Colon (tissue), 2 donors: ENCODE measurements around the gene PKP3.
"Not testable (repeated sequence)": the region's sequence is repeated elsewhere in the genome, so short reads cannot be mapped to it uniquely, and the experiment has no call there.

ENCODE experiments used
- FAIRE-seq: peaks from 2 replicates; lab custom pipeline; 2012; peaks lifted over from hg19 to GRCh38; lab: Jason Lieb, UNC
- donor health status: control.
- donor health status: control.

Gene PKP3

GRCh38 chr11:425301-425700 is 31.3 kb downstream of the PKP3 start:
- no peak for FAIRE-seq

- no peak for FAIRE-seq
These were observed 32.8 kb downstream of the PKP3 start for GRCh38 chr11:426851-427250.

DNA sequence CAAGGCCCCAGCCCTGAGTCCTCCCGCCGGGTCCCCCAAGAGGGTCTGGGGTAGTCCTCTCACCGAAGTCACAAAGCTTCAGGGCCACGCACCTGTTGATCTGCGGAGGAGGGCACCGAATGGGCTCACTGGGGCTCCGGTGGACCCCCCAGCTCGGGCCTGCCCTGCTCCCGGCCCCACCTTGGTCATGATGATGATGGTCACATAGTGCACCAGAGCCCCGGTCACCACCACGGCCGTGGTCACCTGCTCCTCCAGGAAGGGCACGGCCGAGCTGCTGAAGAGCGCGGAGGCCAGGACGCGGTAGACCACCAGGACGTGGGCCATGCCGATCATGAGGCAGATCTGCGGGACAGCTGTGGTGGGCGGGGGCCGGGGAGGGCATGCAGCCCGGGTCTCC is 34.3 kb downstream of the PKP3 start:
- FAIRE-seq = no peak

DNA sequence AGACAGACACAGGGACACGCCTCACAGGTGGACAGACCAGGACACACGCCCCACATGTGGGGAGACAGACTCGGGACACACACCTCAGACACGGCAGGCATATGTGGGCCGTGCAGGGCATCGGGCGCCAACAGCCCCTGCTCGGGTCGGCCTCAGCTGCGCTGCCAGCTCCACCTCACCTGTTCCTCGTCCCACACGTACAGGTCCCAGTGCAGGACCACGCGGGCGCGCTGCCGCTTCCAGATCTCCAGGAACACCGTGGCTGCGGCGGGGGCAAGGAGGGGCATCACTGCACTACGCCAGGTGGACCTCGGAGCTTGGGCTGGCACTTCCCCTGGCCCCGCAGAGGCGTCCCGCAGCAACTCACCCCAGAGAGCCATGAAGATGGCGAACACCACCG is 35.4 kb downstream of the PKP3 start:
- no peak for FAIRE-seq

- FAIRE-seq = no peak
These were observed 36.0 kb downstream of the PKP3 start for GRCh38 chr11:429931-430456.

GRCh38 chr11:431921-432320 is 37.9 kb downstream of the PKP3 start:
- FAIRE-seq = no peak

GRCh38 chr11:432501-433100 is 38.6 kb downstream of the PKP3 start:
- no peak for FAIRE-seq

DNA sequence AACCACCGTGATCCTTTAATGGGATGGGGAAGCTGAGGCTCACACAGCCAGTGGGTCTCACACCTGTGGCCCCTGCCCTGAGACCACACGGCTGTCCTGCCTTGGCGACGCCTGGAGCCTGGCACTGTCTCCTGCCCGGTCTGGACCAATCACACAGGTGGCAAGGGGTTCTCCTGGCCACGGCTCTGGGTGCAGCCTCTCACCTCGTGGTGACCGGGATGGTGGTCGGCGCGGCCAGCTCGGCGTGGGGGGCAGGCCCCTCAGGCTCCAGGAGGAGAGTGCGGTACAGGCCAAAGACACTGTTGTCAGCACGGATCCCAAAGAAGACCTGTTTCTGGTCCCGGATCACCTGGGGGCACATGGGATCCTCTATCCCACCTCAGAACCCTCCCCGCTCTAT is 39.1 kb downstream of the PKP3 start:
- no peak for FAIRE-seq

GRCh38 chr11:433641-434040 is 39.6 kb downstream of the PKP3 start:
- no peak for FAIRE-seq

GRCh38 chr11:434496-434895 is 40.5 kb downstream of the PKP3 start:
- FAIRE-seq = no peak

DNA sequence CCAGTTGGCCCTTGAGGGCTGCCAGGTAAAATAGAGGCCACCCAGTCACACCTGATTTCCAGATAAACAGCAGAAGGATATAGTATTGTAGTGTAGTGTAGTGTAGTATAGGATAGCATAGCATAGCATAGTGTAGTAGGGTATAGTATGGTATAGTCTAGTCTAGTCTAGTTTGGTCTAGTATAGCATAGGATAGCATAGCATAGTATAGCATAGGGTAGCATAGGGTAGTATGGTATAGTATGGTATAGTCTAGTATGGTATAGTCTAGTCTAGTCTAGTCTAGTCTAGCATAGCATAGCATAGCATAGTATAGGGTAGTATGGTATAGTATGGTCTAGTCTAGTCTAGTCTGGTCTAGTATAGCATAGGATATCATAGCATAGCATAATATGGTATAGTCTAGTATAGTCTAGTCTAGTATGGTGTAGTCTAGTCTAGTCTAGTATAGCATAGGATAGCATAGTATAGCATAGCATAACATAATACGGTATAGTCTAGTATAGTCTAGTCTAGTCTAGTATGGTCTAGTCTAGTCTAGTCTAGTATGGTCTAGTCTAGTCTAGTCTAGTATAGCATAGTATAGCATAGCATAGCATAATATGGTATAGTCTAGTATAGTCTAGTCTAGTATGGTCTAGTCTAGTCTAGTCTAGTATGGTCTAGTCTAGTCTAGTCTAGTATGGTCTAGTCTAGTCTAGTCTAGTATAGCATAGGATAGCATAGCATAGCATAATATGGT is 41.2 kb downstream of the PKP3 start:
- not testable (repeated sequence) for FAIRE-seq

DNA sequence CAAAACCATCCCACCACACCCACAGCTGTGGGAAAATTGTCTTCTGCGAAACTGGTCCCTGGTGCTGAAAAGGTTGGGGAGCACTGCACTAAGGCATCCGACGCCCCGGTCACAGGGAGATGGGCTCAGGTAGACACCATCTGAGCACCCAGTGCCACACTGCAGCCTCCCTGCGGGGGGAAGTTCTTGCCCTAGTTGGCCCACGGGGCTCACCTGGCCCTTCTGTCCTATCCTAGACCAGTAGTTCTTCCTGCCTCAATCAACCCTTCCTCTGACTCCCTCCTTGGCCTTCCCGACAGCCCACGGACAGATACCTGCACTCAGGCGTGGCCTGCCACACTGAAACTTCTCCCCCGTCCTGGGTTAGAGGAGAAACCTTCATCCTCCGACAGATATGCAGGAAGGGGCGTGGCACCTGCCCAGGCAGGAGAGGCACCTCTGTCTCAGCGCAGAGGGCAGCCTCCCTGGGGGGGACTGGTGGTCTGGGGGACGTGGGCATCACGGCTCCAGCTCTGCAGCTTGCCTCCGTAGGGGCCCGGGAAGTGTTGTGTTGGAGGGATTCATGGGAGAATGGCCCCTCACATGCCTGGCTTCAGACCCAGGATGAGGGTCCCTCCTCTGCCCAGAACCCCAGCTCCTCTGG is 43.3 kb downstream of the PKP3 start:
- FAIRE-seq = no peak

- no peak for FAIRE-seq
These were observed 44.3 kb downstream of the PKP3 start for GRCh38 chr11:438101-438844.

- FAIRE-seq = no peak
These were observed 45.5 kb downstream of the PKP3 start for GRCh38 chr11:439315-440064.

GRCh38 chr11:440065-441042 is 46.3 kb downstream of the PKP3 start:
- FAIRE-seq = no peak

DNA sequence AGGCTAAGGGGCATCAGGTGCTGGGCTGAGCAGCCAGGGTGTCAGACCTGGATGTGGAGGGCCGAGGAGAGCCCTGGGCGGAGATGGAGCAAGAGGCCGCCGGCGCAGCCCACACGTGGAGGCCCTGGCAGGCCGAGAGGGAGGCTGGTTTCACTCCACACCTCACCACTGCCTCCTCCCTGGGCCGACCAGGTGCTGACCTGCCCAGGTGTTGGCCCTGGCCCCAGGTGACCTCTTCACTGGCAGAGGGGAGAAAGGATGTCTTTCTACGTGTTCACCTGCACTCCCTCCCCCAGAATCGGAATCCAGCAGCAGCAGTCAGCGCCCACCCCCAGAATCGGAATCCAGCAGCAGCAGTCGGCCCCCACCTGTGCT is 47.0 kb downstream of the PKP3 start:
- no peak for FAIRE-seq

GRCh38 chr11:441418-442274 is 47.6 kb downstream of the PKP3 start, which contains the start of gene ANO9:
ANO9 (minus strand) TSS chr11:442011; CDS start chr11:441926, 85 bp downstream.
- no peak for FAIRE-seq

- no peak for FAIRE-seq
These were observed 48.6 kb downstream of the PKP3 start for GRCh38 chr11:442611-443081.

DNA sequence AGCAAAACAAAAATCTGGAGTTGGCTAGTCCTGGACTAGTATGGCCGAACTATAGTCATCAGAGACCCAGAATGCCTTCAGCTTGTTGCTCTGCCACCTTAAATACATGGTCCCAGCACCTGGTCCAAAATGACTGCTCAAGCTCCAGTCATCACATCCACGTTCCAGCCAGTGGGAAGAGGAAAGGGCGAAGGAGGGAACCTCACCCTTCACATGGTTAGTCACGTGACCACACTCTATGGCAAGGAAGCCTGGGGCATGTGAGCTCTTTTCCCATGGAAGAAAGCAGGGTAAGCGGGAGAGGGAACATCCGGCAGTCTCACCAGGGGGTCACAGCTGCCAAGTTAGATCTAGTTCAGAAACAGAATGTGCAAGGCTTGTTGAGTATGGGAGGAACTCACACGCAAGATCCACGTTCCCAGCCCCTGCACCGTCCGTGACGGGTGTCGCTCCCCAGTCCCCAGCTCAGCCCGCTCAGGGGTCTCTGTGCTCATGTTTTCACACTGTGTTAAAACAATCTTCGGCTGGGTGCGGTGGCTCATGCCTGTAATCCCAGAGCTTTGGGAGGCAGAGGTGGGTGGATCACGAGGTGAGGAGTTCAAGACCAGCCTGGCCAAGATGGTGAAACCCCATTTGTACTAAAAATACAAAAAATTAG is 49.7 kb downstream of the PKP3 start:
- no peak for FAIRE-seq
